DOHH2 (cell line): ENCODE data around the gene FZR1.

Experiments used
- H3F3A ChIP-seq: fragments of 200-600 bp; sonication (generic), shearing (Covaris generic); 2 replicates; pipeline ENCODE4 v1.6.0; 2016; ENCODE audit warnings: antibody characterized with exemption, mild to moderate bottlenecking; ENCODE audit not compliant: control insufficient read depth, insufficient read depth
- H3K27ac ChIP-seq: fragments of 200-600 bp; sonication (generic); 2 replicates; pipeline ENCODE4 v1.5.1; 2014; ENCODE audit warnings: low read depth, mild to moderate bottlenecking, low read length, moderate library complexity
- H3K27me3 ChIP-seq: fragments of 200-600 bp; sonication (generic); 2 replicates; pipeline ENCODE4 v1.6.1; 2014; ENCODE audit warnings: mild to moderate bottlenecking, low read length, mixed read lengths; ENCODE audit not compliant: control insufficient read depth
- H3K36me3 ChIP-seq: fragments of 200-600 bp; sonication (generic); 2 replicates; pipeline ENCODE4 v1.6.1; 2014; ENCODE audit warnings: mild to moderate bottlenecking, low read length, moderate library complexity, mixed read lengths; ENCODE audit not compliant: control insufficient read depth
- H3K4me1 ChIP-seq: fragments of 200-600 bp; sonication (generic); 2 replicates; pipeline ENCODE4 v1.6.1; 2014; ENCODE audit warnings: mild to moderate bottlenecking, low read length, mixed read lengths; ENCODE audit not compliant: control insufficient read depth
- H3K4me2 ChIP-seq: fragments of 200-600 bp; sonication (generic); 2 replicates; pipeline ENCODE4 v1.6.0; 2014; ENCODE audit warnings: mild to moderate bottlenecking, low read length, moderate library complexity
- H3K4me3 ChIP-seq: fragments of 200-600 bp; sonication (generic); 2 replicates; pipeline ENCODE4 v1.5.1; 2014; ENCODE audit warnings: mild to moderate bottlenecking, low read length, mixed read lengths
- H3K79me2 ChIP-seq: fragments of 200-600 bp; sonication (generic); 2 replicates; pipeline ENCODE4 v1.6.1; 2014; ENCODE audit warnings: mild to moderate bottlenecking, low read length, mixed read lengths; ENCODE audit not compliant: control insufficient read depth
- H3K9me2 ChIP-seq: fragments of 200-600 bp; sonication (generic); replicated peaks from 2 replicates; pipeline ENCODE4 v1.6.1; 2014; ENCODE audit warnings: mild to moderate bottlenecking, low read length, mixed read lengths; ENCODE audit not compliant: control insufficient read depth
- H3K9me3 ChIP-seq: fragments of 200-600 bp; sonication (generic); 2 replicates; pipeline ENCODE4 v1.6.1; 2014; ENCODE audit warnings: antibody characterized with exemption, low read length, mixed read lengths; ENCODE audit not compliant: control insufficient read depth, insufficient read depth
- H4K20me1 ChIP-seq: fragments of 200-600 bp; sonication (generic); 2 replicates; pipeline ENCODE4 v1.6.0; 2014; ENCODE audit warnings: low read depth, mild to moderate bottlenecking, antibody characterized with exemption, low read length, moderate library complexity; ENCODE audit not compliant: control insufficient read depth, insufficient read depth
- EZH2phosphoT487 ChIP-seq: fragments of 200-600 bp; sonication (generic); IDR thresholded peaks from 2 replicates; pipeline ENCODE4 v1.6.1; 2017; ENCODE audit warnings: borderline replicate concordance, mild to moderate bottlenecking, antibody characterized with exemption, low read length, moderate library complexity, mixed read lengths
- TF ChIP-seq, protein P1 (sequence below): fragments of 200-600 bp; sonication (generic); IDR thresholded peaks from one replicate; pipeline ENCODE4 v1.5.1; 2014; ENCODE audit warnings: antibody characterized with exemption, mild to moderate bottlenecking, low read depth, low read length; ENCODE audit not compliant: poor library complexity, severe bottlenecking

The FZR1 gene

DNA sequence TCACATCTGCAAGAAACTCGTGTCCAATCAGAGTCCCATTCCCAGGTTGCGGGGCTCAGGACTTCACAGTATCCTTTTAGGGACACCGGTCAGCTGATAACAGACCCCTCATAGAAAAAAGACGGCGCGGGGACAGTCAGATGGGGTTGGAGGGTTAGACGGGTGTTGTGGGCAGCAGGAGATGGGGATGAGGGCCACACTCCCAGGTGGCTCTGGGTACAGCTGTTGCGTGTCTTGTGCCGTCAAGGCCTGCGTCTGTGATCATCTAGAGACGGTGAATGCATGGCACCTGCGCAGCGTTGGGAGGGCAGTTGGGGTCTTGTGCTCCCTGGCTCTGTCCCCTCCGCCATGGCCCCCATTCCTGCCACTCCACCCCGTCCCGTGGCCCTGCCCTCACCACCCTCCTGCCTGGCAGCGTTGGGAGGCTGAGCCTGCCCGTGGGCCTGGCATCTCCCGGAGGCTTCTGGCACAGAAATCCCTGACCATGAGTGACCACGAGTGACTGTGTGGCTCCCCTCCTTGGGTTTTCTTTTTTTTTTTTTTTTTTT is 18.9 kb downstream of the FZR1 start:
- H3K27ac ChIP-seq, result no peak overlapping the region
- H3K79me2 ChIP-seq, result peaks cover 23% of the 10 kb centered on the region
- no peaks in the 10 kb centered on the region for H3F3A ChIP-seq
- TF ChIP-seq, protein P1, sequence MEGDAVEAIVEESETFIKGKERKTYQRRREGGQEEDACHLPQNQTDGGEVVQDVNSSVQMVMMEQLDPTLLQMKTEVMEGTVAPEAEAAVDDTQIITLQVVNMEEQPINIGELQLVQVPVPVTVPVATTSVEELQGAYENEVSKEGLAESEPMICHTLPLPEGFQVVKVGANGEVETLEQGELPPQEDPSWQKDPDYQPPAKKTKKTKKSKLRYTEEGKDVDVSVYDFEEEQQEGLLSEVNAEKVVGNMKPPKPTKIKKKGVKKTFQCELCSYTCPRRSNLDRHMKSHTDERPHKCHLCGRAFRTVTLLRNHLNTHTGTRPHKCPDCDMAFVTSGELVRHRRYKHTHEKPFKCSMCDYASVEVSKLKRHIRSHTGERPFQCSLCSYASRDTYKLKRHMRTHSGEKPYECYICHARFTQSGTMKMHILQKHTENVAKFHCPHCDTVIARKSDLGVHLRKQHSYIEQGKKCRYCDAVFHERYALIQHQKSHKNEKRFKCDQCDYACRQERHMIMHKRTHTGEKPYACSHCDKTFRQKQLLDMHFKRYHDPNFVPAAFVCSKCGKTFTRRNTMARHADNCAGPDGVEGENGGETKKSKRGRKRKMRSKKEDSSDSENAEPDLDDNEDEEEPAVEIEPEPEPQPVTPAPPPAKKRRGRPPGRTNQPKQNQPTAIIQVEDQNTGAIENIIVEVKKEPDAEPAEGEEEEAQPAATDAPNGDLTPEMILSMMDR, result no peak
- no peak for TF ChIP-seq EZH2phosphoT487
- H3K9me2 ChIP-seq, result no peaks in the 10 kb centered on the region
- H3K36me3 ChIP-seq, result peaks cover 35% of the 10 kb centered on the region; the same call in 1 of the 2 replicates
- H3K4me3 ChIP-seq, result no peak overlapping the region
- H3K4me1 ChIP-seq, result no peaks in the 10 kb centered on the region
- no peaks in the 10 kb centered on the region for H3K9me3 ChIP-seq
- no peak overlapping the region for H3K4me2 ChIP-seq
- no peaks in the 10 kb centered on the region for H3K27me3 ChIP-seq
- H4K20me1 ChIP-seq, result peaks cover 3% of the 10 kb centered on the region; the same call in 1 of the 2 replicates

DNA sequence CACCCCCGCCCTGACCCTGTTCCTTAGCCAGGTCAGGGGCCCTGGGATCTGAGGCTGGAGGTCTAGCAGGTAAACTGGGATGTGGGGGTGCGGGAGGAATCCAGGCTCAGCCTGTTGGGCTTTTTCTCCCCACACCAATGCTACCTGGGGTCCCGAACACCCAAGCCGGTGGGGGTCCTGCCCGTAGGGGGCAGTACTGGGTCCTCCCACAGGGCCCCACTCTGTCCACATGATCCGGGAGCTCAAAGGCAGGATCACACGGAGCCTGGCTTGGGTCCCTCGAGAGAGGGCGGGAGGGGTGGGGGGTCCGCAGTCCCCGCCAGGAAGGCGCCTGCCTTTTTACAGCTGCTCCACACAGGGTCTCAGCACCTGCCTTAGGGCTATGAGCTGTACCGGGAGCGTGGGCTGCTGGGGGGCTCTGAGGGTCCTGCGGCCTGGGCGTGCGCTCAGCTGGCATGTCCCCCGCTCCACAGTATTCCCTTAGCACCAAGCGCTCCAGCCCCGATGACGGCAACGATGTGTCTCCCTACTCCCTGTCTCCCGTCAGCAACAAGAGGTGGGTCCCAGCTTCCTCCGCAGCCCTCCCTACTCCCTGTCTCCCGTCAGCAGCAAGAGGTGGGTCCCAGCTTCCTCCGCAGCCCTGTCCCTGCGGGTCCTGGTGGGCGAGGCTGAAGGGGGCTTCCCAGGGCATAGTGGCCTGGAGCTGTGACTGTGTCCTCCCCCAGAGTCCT is 20.6 kb downstream of the FZR1 start:
- no peak overlapping the region for H3K4me3 ChIP-seq
- peaks cover 37% of the 10 kb centered on the region; the same call in 1 of the 2 replicates for H3K36me3 ChIP-seq
- H3K27me3 ChIP-seq, result no peaks in the 10 kb centered on the region
- H3K4me1 ChIP-seq, result no peaks in the 10 kb centered on the region
- H3K9me3 ChIP-seq, result no peaks in the 10 kb centered on the region
- no peak for TF ChIP-seq EZH2phosphoT487
- TF ChIP-seq, protein P1, result peak; percentile 41
- no peak overlapping the region for H3K27ac ChIP-seq
- H3K9me2 ChIP-seq, result no peaks in the 10 kb centered on the region
- no peaks in the 10 kb centered on the region for H3F3A ChIP-seq
- no peaks in the 10 kb centered on the region for H4K20me1 ChIP-seq
- H3K79me2 ChIP-seq, result peaks cover 8% of the 10 kb centered on the region
- no peak overlapping the region for H3K4me2 ChIP-seq

DNA sequence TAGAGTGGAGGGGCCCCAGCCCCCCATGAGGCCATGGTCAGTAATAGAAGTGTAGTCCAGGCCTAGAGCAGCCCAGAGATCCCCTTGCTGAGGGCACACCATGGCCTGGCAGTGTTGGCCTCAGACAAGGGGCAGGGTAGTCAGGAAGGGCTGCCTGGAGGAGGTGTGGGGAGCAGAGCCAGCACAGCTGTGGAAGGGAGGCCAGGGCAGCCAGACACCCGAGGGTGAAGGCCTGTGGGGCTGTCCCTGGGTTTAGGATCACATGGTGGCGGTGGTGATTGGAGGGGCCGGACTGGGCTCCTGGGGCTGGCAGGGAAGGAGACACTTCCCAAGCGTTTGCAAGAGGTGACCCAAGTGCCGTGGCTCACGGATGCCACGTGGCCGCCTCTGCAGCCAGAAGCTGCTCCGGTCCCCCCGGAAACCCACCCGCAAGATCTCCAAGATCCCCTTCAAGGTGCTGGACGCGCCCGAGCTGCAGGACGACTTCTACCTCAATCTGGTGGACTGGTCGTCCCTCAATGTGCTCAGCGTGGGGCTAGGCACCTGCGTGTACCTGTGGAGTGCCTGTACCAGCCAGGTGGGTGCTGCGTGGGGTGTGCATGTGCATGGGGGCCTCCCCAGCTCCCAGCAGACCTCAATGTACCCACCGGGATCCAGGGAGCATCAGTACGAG is 21.3 kb downstream of the FZR1 start:
- H3K27ac ChIP-seq, result no peak overlapping the region
- peaks cover 2% of the 10 kb centered on the region for H3K79me2 ChIP-seq
- H3K36me3 ChIP-seq, result peaks cover 40% of the 10 kb centered on the region; the same call in 1 of the 2 replicates
- H3K9me2 ChIP-seq, result no peaks in the 10 kb centered on the region
- no peak overlapping the region for H3K4me3 ChIP-seq
- no peaks in the 10 kb centered on the region for H3K9me3 ChIP-seq
- H3K27me3 ChIP-seq, result no peaks in the 10 kb centered on the region
- no peaks in the 10 kb centered on the region for H3F3A ChIP-seq
- no peaks in the 10 kb centered on the region for H3K4me1 ChIP-seq
- H4K20me1 ChIP-seq, result no peaks in the 10 kb centered on the region
- no peak overlapping the region for H3K4me2 ChIP-seq
- no peak for TF ChIP-seq EZH2phosphoT487
- TF ChIP-seq, protein P1, result no peak
